Neural cell (in vitro differentiated cells): ENCODE measurements around the gene TRPM5. TPM values are rescaled to one million over a fixed set of nuclear protein-coding genes. Genes with fewer than 3 reads are reported as not detected.

Experiments
- H2AFZ ChIP-seq: fragments of 200-600, 300-800 bp; sonication (generic), shearing (Covaris generic); 2 replicates; pipeline ENCODE4 v1.6.0; 2014; ENCODE audit warnings: low read depth, mild to moderate bottlenecking, antibody characterized with exemption, low read length, moderate library complexity
- H3F3A ChIP-seq: fragments of 200-600 bp; shearing (Covaris generic); 2 replicates; pipeline ENCODE4 v1.6.1; 2016; ENCODE audit warnings: mild to moderate bottlenecking, moderate library complexity, mixed read lengths, antibody characterized with exemption, low read length; ENCODE audit not compliant: insufficient read depth, poor library complexity, severe bottlenecking
- H3K27ac ChIP-seq: fragments of 200-600, 300-800 bp; sonication (generic), shearing (Covaris generic); 2 replicates; pipeline ENCODE4 v1.5.1; 2014; ENCODE audit warnings: mild to moderate bottlenecking, low read length, moderate library complexity
- H3K27me3 ChIP-seq: fragments of 300-800, 200-600 bp; sonication (generic), shearing (Covaris generic); 2 replicates; pipeline ENCODE4 v1.6.0; 2014; ENCODE audit warnings: mild to moderate bottlenecking, low read depth, low read length, moderate library complexity; ENCODE audit not compliant: insufficient read depth
- H3K36me3 ChIP-seq: fragments of 300-800, 200-600 bp; sonication (generic), shearing (Covaris generic); 2 replicates; pipeline ENCODE4 v1.5.1; 2014; ENCODE audit warnings: mild to moderate bottlenecking, antibody characterized with exemption, low read length, moderate library complexity; ENCODE audit not compliant: insufficient read depth
- H3K4me2 ChIP-seq: fragments of 300-800, 200-600 bp; sonication (generic), shearing (Covaris generic); 2 replicates; pipeline ENCODE4 v1.6.0; 2014; ENCODE audit warnings: mild to moderate bottlenecking, low read length
- H3K4me3 ChIP-seq: fragments of 300-800, 200-600 bp; sonication (generic), shearing (Covaris generic); 2 replicates; pipeline ENCODE4 v1.5.1; 2014; ENCODE audit warnings: mild to moderate bottlenecking, low read length, moderate library complexity
- H3K79me2 ChIP-seq: fragments of 200-600 bp; shearing (Covaris generic); replicated peaks from 2 replicates; pipeline ENCODE4 v1.6.0; 2014; ENCODE audit warnings: mild to moderate bottlenecking, low read length, moderate library complexity; ENCODE audit not compliant: insufficient read depth
- H3K9ac ChIP-seq: fragments of 300-800, 200-600 bp; sonication (generic), shearing (Covaris generic); 2 replicates; pipeline ENCODE4 v1.6.1; 2016; ENCODE audit warnings: mild to moderate bottlenecking, low read length, mixed read lengths
- H3K9me2 ChIP-seq: fragments of 200-600 bp; shearing (Covaris generic); 2 replicates; pipeline ENCODE4 v1.6.1; 2016; ENCODE audit warnings: mild to moderate bottlenecking, low read length, mixed read lengths; ENCODE audit not compliant: insufficient read depth
- H3K9me3 ChIP-seq: fragments of 200-600, 300-800 bp; sonication (generic), shearing (Covaris generic); 2 replicates; pipeline ENCODE4 v1.6.1; 2016; ENCODE audit warnings: mild to moderate bottlenecking, mixed run types, low read length, moderate library complexity, mixed read lengths
- H4K20me1 ChIP-seq: fragments of 200-600 bp; shearing (Covaris generic); 2 replicates; pipeline ENCODE4 v1.6.1; 2016; ENCODE audit warnings: mild to moderate bottlenecking, mixed run types; ENCODE audit not compliant: insufficient read depth
- EP300 ChIP-seq: fragments of 450-650 bp; conservative IDR thresholded peaks from 2 replicates; pipeline ENCODE4 v1.6.1; 2014; ENCODE audit warnings: antibody characterized with exemption, mild to moderate bottlenecking, moderate library complexity; ENCODE audit not compliant: poor library complexity, severe bottlenecking
- EZH2 ChIP-seq: fragments of 200-600, 300-800 bp; shearing (Covaris generic), sonication (generic); IDR thresholded peaks from 2 replicates; pipeline ENCODE4 v1.6.1; 2014; ENCODE audit warnings: antibody characterized with exemption, low read length, borderline replicate concordance, mild to moderate bottlenecking; ENCODE audit not compliant: insufficient read depth, poor library complexity, severe bottlenecking
- MXI1 ChIP-seq: fragments of 450-650 bp; conservative IDR thresholded peaks from 2 replicates; pipeline ENCODE4 v1.6.1; 2014; ENCODE audit warnings: antibody characterized with exemption, mild to moderate bottlenecking; ENCODE audit not compliant: poor library complexity, severe bottlenecking
- POLR2AphosphoS5 ChIP-seq: IDR thresholded peaks from 2 replicates; pipeline ENCODE4 v1.6.1; 2012
- RAD21 ChIP-seq: fragments of 450-650 bp; conservative IDR thresholded peaks from 2 replicates; pipeline ENCODE4 v1.6.1; 2014; ENCODE audit warnings: antibody characterized with exemption, mild to moderate bottlenecking, moderate library complexity
- SMC3 ChIP-seq: fragments of 450-650 bp; conservative IDR thresholded peaks from 2 replicates; pipeline ENCODE4 v1.6.1; 2014; ENCODE audit warnings: antibody characterized with exemption, mild to moderate bottlenecking, moderate library complexity; ENCODE audit not compliant: poor library complexity
- TAF1 ChIP-seq: IDR thresholded peaks from 2 replicates; pipeline ENCODE4 v1.6.1; 2012; ENCODE audit warnings: low read depth
- polyA plus RNA-seq: library from polyadenylated mRNA; depleted of rRNA; stranded (reverse); fragments of >200 nt; gene quantifications from 2 replicates; pipeline ENCODE4 v1.2.3, GENCODE V29; 2014
- TF ChIP-seq, protein P1 (sequence below): IDR thresholded peaks from 2 replicates; pipeline ENCODE4 v1.6.1; 2012; ENCODE audit warnings: borderline replicate concordance
- TF ChIP-seq, protein P2 (sequence below): fragments of 450-650 bp; IDR thresholded peaks from 2 replicates; pipeline ENCODE4 v1.5.1; 2014; ENCODE audit warnings: antibody characterized with exemption, mild to moderate bottlenecking, moderate library complexity; ENCODE audit not compliant: poor library complexity, severe bottlenecking

Gene TRPM5
- polyA plus RNA-seq, 1 donor from 2014 or later = not detected

DNA sequence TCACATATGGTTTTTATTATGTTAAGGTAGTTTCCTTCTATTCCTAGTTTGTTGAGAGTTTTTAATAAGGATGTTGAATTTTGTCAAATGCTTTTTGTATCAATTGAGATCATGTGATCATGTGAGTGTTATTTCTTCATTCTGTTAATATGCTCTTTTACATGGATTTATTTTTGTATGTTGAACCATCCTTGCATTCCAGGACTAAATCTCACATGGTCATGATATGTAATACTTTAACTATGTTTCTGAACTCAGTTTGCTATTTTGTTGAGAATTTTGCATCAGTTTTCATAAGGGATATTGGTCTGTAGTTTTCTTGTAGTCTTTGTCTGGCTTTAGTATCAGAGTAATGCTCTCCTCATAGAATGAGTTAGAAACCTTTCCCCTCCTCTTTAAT is 43.7 kb upstream of the TRPM5 start:
- TF ChIP-seq POLR2AphosphoS5 = no peak
- TF ChIP-seq EZH2 = no peak
- no peak for TF ChIP-seq RAD21
- TF ChIP-seq TAF1 = no peak
- TF ChIP-seq, protein P1, sequence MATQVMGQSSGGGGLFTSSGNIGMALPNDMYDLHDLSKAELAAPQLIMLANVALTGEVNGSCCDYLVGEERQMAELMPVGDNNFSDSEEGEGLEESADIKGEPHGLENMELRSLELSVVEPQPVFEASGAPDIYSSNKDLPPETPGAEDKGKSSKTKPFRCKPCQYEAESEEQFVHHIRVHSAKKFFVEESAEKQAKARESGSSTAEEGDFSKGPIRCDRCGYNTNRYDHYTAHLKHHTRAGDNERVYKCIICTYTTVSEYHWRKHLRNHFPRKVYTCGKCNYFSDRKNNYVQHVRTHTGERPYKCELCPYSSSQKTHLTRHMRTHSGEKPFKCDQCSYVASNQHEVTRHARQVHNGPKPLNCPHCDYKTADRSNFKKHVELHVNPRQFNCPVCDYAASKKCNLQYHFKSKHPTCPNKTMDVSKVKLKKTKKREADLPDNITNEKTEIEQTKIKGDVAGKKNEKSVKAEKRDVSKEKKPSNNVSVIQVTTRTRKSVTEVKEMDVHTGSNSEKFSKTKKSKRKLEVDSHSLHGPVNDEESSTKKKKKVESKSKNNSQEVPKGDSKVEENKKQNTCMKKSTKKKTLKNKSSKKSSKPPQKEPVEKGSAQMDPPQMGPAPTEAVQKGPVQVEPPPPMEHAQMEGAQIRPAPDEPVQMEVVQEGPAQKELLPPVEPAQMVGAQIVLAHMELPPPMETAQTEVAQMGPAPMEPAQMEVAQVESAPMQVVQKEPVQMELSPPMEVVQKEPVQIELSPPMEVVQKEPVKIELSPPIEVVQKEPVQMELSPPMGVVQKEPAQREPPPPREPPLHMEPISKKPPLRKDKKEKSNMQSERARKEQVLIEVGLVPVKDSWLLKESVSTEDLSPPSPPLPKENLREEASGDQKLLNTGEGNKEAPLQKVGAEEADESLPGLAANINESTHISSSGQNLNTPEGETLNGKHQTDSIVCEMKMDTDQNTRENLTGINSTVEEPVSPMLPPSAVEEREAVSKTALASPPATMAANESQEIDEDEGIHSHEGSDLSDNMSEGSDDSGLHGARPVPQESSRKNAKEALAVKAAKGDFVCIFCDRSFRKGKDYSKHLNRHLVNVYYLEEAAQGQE = no peak
- TF ChIP-seq MXI1 = no peak
- no peak for TF ChIP-seq EP300
- TF ChIP-seq, protein P2, sequence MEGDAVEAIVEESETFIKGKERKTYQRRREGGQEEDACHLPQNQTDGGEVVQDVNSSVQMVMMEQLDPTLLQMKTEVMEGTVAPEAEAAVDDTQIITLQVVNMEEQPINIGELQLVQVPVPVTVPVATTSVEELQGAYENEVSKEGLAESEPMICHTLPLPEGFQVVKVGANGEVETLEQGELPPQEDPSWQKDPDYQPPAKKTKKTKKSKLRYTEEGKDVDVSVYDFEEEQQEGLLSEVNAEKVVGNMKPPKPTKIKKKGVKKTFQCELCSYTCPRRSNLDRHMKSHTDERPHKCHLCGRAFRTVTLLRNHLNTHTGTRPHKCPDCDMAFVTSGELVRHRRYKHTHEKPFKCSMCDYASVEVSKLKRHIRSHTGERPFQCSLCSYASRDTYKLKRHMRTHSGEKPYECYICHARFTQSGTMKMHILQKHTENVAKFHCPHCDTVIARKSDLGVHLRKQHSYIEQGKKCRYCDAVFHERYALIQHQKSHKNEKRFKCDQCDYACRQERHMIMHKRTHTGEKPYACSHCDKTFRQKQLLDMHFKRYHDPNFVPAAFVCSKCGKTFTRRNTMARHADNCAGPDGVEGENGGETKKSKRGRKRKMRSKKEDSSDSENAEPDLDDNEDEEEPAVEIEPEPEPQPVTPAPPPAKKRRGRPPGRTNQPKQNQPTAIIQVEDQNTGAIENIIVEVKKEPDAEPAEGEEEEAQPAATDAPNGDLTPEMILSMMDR = no peak
- TF ChIP-seq SMC3 = no peak
- H3K27me3 ChIP-seq = no peaks in the 10 kb centered on the region
- no peaks in the 10 kb centered on the region for H3K36me3 ChIP-seq
- H3F3A ChIP-seq = no peaks in the 10 kb centered on the region
- no peak overlapping the region for H3K27ac ChIP-seq
- no peak overlapping the region for H3K9ac ChIP-seq
- H3K79me2 ChIP-seq = no peaks in the 10 kb centered on the region
- H3K4me3 ChIP-seq = no peak overlapping the region
- H3K9me3 ChIP-seq = peaks cover 3% of the 10 kb centered on the region
- H3K9me2 ChIP-seq = no peaks in the 10 kb centered on the region
- H3K4me2 ChIP-seq = no peak overlapping the region
- no peak overlapping the region for H2AFZ ChIP-seq
- no peaks in the 10 kb centered on the region for H4K20me1 ChIP-seq

DNA sequence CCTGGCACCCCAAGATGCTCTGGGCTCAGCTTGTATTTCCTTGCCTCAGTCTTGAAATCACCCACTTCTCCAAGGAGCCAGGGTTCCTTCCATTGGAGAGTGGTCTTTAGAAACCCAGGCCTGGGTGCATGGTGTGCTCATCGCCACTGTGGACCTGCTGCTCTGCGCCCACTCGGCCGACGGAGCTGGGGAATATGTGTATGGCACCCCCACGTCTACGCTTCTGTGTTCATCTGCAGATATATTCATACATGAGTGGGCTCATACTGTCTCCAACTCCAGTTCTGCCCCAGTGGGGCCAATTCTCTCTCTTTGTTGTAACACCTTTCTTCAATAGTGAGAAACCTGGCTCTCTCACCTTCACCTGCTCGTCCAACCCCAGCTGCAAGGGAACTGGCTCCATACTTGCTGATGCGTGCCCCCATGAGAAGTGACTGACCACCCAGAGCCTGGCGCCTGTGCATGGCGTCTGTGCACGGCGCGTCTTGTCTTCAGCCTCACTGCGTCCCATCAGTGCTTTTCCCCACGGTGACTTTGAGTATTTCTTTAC is 40.3 kb upstream of the TRPM5 start:
- no peaks in the 10 kb centered on the region for H3K36me3 ChIP-seq
- no peaks in the 10 kb centered on the region for H3K9me2 ChIP-seq
- no peaks in the 10 kb centered on the region for H3K27me3 ChIP-seq
- no peaks in the 10 kb centered on the region for H4K20me1 ChIP-seq
- H3K9me3 ChIP-seq = peaks cover 3% of the 10 kb centered on the region
- no peak overlapping the region for H3K9ac ChIP-seq
- no peaks in the 10 kb centered on the region for H3F3A ChIP-seq
- no peak overlapping the region for H2AFZ ChIP-seq
- no peak overlapping the region for H3K4me2 ChIP-seq
- no peaks in the 10 kb centered on the region for H3K79me2 ChIP-seq
- H3K27ac ChIP-seq = no peak overlapping the region
- TF ChIP-seq RAD21 = no peak
- TF ChIP-seq, protein P1 = no peak
- no peak for TF ChIP-seq EZH2
- no peak for TF ChIP-seq MXI1
- TF ChIP-seq, protein P2 = no peak
- no peak for TF ChIP-seq TAF1
- no peak for TF ChIP-seq SMC3
- TF ChIP-seq EP300 = no peak
- TF ChIP-seq POLR2AphosphoS5 = no peak
- no peak overlapping the region for H3K4me3 ChIP-seq
